Measurements from ENCODE around the gene KCTD8.

Gene KCTD8

DNA sequence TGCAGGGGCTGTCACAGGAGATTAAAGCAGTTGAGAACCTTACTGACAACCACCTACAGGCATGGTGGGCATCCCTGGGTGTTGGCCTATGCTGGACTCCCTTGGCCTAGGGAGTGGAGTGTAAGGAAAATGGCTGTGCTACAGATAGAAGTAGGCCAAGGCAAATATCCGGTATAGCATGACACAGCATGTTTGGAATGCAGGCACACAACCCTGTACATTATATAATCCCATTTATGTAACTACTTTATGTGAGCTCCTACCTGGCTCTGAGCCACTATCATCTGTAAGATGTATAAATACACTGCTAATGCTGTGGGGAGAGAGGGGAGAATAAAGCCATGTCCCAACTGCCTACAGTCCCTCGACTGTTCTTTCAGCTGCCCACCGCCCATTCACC is 38.7 kb upstream of the KCTD8 start:
- H4K20me1 ChIP-seq (ENCODE audit: control insufficient read depth, insufficient read depth, low read depth, low read length), result no peaks in the 10 kb centered on the region
- no peaks in the 10 kb centered on the region for H3K9me2 ChIP-seq (replicated peaks; ENCODE audit: control insufficient read depth, low read length)
- no peaks in the 10 kb centered on the region for H3K79me2 ChIP-seq (ENCODE audit: control insufficient read depth, low read length)
- H3K27me3 ChIP-seq (ENCODE audit: control insufficient read depth, low read length), result no peaks in the 10 kb centered on the region
- no peak overlapping the region for H3K27ac ChIP-seq (ENCODE audit: low read depth, low read length)
- no peak overlapping the region for H3K4me3 ChIP-seq (ENCODE audit: low read length)
- H3K9me3 ChIP-seq (ENCODE audit: control insufficient read depth, insufficient read depth, low read length), result peaks cover 7% of the 10 kb centered on the region
- H3K4me1 ChIP-seq (ENCODE audit: control insufficient read depth, low read length), result no peaks in the 10 kb centered on the region
- no peaks in the 10 kb centered on the region for H3F3A ChIP-seq (ENCODE audit: control insufficient read depth, insufficient read depth)
- no peaks in the 10 kb centered on the region for H3K36me3 ChIP-seq (ENCODE audit: control insufficient read depth, low read length)
- no peak overlapping the region for H3K4me2 ChIP-seq (ENCODE audit: low read length)
- TF ChIP-seq, protein P1, sequence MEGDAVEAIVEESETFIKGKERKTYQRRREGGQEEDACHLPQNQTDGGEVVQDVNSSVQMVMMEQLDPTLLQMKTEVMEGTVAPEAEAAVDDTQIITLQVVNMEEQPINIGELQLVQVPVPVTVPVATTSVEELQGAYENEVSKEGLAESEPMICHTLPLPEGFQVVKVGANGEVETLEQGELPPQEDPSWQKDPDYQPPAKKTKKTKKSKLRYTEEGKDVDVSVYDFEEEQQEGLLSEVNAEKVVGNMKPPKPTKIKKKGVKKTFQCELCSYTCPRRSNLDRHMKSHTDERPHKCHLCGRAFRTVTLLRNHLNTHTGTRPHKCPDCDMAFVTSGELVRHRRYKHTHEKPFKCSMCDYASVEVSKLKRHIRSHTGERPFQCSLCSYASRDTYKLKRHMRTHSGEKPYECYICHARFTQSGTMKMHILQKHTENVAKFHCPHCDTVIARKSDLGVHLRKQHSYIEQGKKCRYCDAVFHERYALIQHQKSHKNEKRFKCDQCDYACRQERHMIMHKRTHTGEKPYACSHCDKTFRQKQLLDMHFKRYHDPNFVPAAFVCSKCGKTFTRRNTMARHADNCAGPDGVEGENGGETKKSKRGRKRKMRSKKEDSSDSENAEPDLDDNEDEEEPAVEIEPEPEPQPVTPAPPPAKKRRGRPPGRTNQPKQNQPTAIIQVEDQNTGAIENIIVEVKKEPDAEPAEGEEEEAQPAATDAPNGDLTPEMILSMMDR (IDR thresholded peaks at IDR 0.05; ENCODE audit: low read depth, low read length, poor library complexity, severe bottlenecking), result no peak
- no peak for TF ChIP-seq EZH2phosphoT487 (IDR thresholded peaks at IDR 0.05; ENCODE audit: borderline replicate concordance, low read length)

DNA sequence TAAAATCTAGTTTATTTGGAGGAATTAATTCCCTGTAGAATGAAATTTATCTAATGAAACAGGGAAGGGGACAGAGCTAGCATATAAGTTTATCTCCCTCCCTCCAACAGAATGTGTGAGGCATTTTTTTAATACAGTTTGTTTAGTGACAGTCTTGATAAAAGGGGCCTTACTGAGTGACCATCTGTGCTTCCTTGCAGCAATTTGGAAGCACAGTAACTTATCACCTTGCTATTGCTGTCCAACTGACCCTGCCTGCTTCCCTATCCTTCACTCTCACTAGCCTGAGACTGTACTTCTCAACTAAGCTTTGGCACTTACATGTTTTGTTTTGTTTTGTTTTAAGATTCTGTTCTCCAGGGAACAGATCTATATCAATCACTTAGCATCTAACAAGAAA is 31.1 kb upstream of the KCTD8 start:
- Histone ChIP-seq H3F3A (ENCODE audit: control insufficient read depth, insufficient read depth) (no peaks in the 10 kb centered on the region), H3K9me3 (ENCODE audit: control insufficient read depth, insufficient read depth, low read length) (no peaks in the 10 kb centered on the region), H3K4me3 (ENCODE audit: low read length) (no peak overlapping the region), H3K36me3 (ENCODE audit: control insufficient read depth, low read length) (no peaks in the 10 kb centered on the region), H3K27ac (ENCODE audit: low read depth, low read length) (no peak overlapping the region), H3K27me3 (ENCODE audit: control insufficient read depth, low read length) (no peaks in the 10 kb centered on the region), H3K4me2 (ENCODE audit: low read length) (no peak overlapping the region), H3K9me2 (replicated peaks; ENCODE audit: control insufficient read depth, low read length) (no peaks in the 10 kb centered on the region), H4K20me1 (ENCODE audit: control insufficient read depth, insufficient read depth, low read depth, low read length) (no peaks in the 10 kb centered on the region), H3K4me1 (ENCODE audit: control insufficient read depth, low read length) (no peaks in the 10 kb centered on the region), H3K79me2 (ENCODE audit: control insufficient read depth, low read length) (no peaks in the 10 kb centered on the region)
- TF ChIP-seq, protein P1 (IDR thresholded peaks at IDR 0.05; ENCODE audit: low read depth, low read length, poor library complexity, severe bottlenecking), result no peak
- TF ChIP-seq EZH2phosphoT487 (IDR thresholded peaks at IDR 0.05; ENCODE audit: borderline replicate concordance, low read length), result no peak

DNA sequence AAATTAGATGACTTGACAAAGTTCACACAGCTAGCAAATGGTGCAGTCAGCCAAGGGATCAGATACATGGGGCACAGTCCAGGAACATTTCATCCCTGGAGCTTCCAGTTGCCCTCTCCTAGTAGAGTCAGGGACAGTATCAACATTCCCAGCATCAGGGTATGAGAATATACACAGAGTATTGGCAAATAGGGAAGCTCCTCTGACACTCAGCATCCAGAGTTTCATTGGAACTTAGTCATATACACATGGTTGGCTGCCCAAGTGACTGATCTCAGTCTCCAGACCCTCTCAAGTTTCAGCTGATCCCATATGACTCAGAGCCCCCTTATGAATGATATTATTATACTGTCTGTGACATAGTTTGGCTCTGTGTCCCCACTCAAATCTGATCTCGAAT is 13.7 kb upstream of the KCTD8 start:
- Histone ChIP-seq H3K27me3 (ENCODE audit: control insufficient read depth, low read length) (no peaks in the 10 kb centered on the region), H3K36me3 (ENCODE audit: control insufficient read depth, low read length) (no peaks in the 10 kb centered on the region), H3K9me3 (ENCODE audit: control insufficient read depth, insufficient read depth, low read length) (no peaks in the 10 kb centered on the region), H3K9me2 (replicated peaks; ENCODE audit: control insufficient read depth, low read length) (no peaks in the 10 kb centered on the region), H3K79me2 (ENCODE audit: control insufficient read depth, low read length) (no peaks in the 10 kb centered on the region), H3K27ac (ENCODE audit: low read depth, low read length) (no peak overlapping the region), H3K4me3 (ENCODE audit: low read length) (no peak overlapping the region), H3K4me1 (ENCODE audit: control insufficient read depth, low read length) (no peaks in the 10 kb centered on the region), H4K20me1 (ENCODE audit: control insufficient read depth, insufficient read depth, low read depth, low read length) (no peaks in the 10 kb centered on the region), H3F3A (ENCODE audit: control insufficient read depth, insufficient read depth) (no peaks in the 10 kb centered on the region), H3K4me2 (ENCODE audit: low read length) (no peak overlapping the region)
- no peak for TF ChIP-seq EZH2phosphoT487 (IDR thresholded peaks at IDR 0.05; ENCODE audit: borderline replicate concordance, low read length)
- TF ChIP-seq, protein P1 (IDR thresholded peaks at IDR 0.05; ENCODE audit: low read depth, low read length, poor library complexity, severe bottlenecking), result no peak
